NCI-H510A treated with DMSO at 0.1 percent for 48 hours (cell line): ENCODE results near the gene CYRIA.

Experiments
- DNase-seq: peaks from one replicate; lab custom pipeline; 2025; lab: John Stamatoyannopoulos, UW

CYRIA gene

GRCh38 chr2:16650287-16651249 lies 15.1 kb downstream of the CYRIA start:
- DNase-seq: no peak

- no peak for DNase-seq
These were observed 16.0 kb downstream of the CYRIA start for GRCh38 chr2:16649353-16650286.

GRCh38 chr2:16647992-16648617 lies 17.5 kb downstream of the CYRIA start:
- no peak for DNase-seq

GRCh38 chr2:16645775-16646559 lies 19.7 kb downstream of the CYRIA start:
- DNase-seq: no peak

GRCh38 chr2:16645088-16645487 lies 20.5 kb downstream of the CYRIA start:
- DNase-seq: no peak

- no peak for DNase-seq
These were observed 21.3 kb downstream of the CYRIA start for GRCh38 chr2:16644221-16644925.

GRCh38 chr2:16643099-16643498 lies 22.5 kb downstream of the CYRIA start:
- DNase-seq: no peak

- no peak for DNase-seq
These were observed 23.5 kb downstream of the CYRIA start for GRCh38 chr2:16642088-16642487.

GRCh38 chr2:16641509-16641908 lies 24.1 kb downstream of the CYRIA start:
- DNase-seq: no peak

- DNase-seq: no peak
These were observed 24.8 kb downstream of the CYRIA start for GRCh38 chr2:16640867-16641266.

GRCh38 chr2:16640001-16640700 lies 25.5 kb downstream of the CYRIA start:
- DNase-seq: no peak

- no peak for DNase-seq
These were observed 26.2 kb downstream of the CYRIA start for GRCh38 chr2:16639431-16639830.

GRCh38 chr2:16638946-16639345 lies 26.7 kb downstream of the CYRIA start:
- DNase-seq: peak; percentile 49

- no peak for DNase-seq
These were observed 28.3 kb downstream of the CYRIA start for GRCh38 chr2:16637304-16637703.

GRCh38 chr2:16635791-16636699 lies 29.6 kb downstream of the CYRIA start:
- DNase-seq: peak; percentile 19

GRCh38 chr2:16633621-16634430 lies 31.8 kb downstream of the CYRIA start:
- DNase-seq: no peak

- DNase-seq: peak; percentile 76
These were observed 33.0 kb downstream of the CYRIA start for GRCh38 chr2:16632598-16632997.

GRCh38 chr2:16630463-16630862 lies 35.2 kb downstream of the CYRIA start:
- DNase-seq: no peak
